HG02763 (cell line): Measurements from ENCODE around the gene GABRB1.

ENCODE experiments used
- ATAC-seq: cut with Tn5 transposase; IDR thresholded peaks from one replicate; pipeline ENCODE4 v1.9.1; 2021; ENCODE audit warnings: mild to moderate bottlenecking, moderate library complexity; ENCODE audit not compliant: unreplicated experiment

The GABRB1 gene

GRCh38 chr4:47203593-47203992 is 172.2 kb downstream of the GABRB1 start:
- ATAC-seq = no peak

DNA sequence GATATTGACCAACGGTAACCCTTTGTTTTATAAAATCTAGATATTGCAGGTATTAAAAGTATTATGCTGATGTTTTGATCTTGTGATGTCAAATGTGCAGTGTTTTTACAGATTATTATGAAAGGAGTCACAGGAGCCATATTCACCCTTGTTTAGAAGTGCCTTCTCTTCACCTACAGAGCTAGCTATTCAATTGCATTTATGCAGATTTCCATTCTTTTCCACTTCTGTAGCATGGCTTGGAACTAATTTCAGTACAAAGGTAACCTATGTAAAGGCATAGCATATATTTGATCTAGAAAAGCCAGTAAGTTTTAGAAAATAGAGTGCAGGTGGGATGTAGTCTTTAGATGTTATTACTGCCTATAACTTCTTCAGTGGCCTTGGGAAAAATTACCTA is 176.2 kb downstream of the GABRB1 start:
- ATAC-seq = no peak

DNA sequence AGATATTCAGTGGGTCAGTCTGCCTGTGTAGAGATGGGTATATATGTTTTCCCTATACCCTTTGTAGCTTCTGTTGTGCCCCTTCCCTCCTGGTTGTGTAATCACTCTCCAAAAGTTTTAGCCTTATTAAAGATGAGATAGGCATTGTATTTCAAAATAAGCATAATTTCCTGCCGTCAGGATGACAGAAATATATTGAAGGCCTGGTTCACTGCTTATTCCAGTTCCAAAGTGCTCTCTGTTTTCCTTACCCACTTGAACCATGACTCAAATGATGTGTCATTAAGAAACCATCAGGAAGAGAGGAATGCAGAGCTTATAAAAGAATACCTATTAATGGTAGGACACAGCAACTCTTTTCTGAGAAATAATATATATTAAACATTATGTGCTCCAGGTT is 178.5 kb downstream of the GABRB1 start:
- no peak for ATAC-seq

DNA sequence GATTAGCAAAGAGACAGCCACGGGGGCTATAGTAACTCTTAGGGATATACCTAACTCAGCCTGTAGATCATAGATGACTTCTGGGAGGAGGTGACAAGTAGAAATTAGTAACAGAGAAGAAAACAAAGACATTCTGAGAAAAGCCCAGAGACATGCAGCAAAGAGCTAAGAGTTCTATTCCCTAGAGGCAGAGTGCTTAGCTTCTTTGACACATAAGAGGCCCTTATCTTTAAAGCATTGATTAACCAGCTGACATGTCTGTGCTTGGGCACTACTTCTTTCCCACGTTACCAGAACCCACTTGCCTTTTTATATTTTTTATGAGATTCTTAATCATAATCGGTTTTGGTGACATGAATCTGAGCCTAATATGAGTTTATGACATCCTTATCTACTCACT is 179.5 kb downstream of the GABRB1 start:
- no peak for ATAC-seq

DNA sequence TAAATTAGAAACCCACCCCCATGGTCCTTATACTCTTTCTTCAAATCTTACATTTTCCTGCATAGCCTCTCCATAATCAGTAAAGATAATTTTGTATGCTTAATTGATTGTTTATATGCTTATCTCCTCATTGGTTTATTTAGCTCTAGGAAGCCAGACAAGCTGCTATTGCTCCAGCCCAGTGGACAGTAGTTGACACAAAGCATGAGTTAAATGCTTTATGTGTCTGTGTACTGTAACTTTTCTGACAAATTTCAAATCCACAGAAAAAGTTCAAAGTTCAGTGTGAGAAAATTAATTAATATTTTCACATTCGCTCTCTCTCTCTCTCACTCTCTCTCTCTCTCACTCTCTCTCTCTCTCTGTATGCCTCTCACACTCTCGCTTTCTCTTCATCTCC is 181.7 kb downstream of the GABRB1 start:
- ATAC-seq = no peak

- no peak for ATAC-seq
Observed at GRCh38 chr4:47213539-47213938, 182.2 kb downstream of the GABRB1 start.

- no peak for ATAC-seq
Observed at GRCh38 chr4:47213971-47214370, 182.6 kb downstream of the GABRB1 start.

GRCh38 chr4:47215759-47216158 is 184.4 kb downstream of the GABRB1 start:
- ATAC-seq = no peak

GRCh38 chr4:47217291-47217690 is 185.9 kb downstream of the GABRB1 start:
- ATAC-seq = no peak

DNA sequence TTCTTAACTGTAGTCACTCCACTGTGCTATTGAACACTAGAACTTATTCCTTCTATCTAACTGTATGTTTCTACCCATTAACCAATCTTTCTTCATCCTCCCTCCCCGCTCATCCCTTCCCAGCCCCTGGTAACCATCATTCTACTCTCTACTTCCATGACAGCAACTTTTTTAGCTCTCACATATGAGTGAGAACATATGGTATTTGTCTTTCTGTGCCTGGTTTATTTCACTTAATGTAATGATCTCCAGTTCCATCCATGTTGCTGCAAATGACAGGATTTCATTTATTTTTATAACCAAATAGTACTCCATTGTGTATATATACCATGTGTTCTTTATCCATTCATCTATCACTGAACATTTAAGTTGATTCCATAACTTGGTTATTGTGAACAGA is 186.5 kb downstream of the GABRB1 start:
- no peak for ATAC-seq

DNA sequence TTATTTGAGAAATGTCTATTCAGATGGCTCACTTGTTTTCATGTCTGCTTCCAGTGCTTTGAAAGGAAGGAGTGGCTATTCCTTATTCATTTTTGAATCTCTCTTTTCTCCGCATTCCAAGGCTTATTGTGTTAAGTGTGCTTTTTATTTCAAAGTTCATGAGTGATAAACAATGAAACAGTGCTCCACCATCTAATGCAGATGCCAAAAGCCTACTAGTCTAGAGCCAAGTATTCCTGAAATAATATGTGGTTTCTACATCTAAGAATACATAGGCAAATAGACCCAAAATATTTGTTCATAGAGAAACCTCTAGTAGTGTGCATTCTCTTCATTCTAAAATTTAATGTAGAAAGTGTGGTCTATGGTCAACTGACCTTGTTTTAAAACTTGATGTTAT is 187.3 kb downstream of the GABRB1 start:
- no peak for ATAC-seq

DNA sequence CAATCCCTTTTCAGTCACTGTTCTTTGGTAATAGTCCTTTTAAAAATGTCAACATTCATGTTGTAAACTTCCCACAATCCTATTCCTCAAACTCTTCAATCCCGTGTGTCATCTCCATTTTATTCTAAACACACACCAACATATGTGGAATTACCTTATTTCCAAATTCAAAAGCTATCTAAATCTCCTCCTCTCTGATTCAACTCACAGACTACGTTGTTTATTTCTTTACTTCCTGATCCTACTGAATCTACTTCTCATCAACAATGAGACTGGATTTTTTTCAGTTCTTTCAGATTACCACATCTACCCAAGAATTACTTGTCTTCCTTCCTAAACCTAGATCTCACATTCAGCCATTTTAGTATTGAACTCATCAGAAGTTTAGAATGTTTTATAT is 188.2 kb downstream of the GABRB1 start:
- ATAC-seq = no peak

GRCh38 chr4:47221721-47222120 is 190.4 kb downstream of the GABRB1 start:
- ATAC-seq = no peak

DNA sequence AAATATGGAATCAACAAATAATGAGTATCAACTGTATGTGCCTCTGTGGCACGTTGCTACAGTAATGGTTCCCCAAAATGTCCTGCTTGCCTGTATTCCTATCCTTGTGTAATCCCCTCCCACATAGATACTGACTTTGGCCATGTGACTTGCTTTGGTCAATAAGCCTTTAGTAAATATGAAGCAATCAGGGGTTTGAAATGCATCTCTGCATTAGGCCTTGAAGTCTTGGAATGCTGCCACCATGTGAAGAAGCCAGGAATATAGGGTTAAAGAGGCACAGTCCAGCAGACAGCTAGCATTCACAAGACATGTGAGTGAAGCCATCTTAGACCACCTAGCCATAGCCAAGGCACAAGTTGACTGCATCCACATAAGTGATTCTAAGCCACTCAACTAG is 190.9 kb downstream of the GABRB1 start:
- no peak for ATAC-seq

DNA sequence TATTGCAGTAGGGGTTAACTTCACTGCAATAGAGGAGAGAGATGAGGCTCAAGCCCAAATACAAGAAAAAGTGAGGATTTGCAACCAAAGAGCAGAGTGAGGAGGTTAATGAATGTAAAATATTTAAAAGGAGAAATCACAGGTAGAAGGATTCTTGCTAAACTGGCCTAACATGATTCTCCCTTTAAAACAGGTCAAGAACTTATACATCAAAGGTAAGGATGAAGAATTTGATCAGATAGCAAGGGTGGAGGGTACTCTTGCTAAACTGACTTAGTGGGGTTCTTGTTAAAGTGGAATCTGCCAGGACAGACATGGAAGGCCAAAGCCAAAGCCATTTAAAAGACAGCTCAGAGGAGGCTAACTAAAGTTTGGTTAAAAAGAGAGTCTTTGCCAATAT is 193.0 kb downstream of the GABRB1 start:
- no peak for ATAC-seq

DNA sequence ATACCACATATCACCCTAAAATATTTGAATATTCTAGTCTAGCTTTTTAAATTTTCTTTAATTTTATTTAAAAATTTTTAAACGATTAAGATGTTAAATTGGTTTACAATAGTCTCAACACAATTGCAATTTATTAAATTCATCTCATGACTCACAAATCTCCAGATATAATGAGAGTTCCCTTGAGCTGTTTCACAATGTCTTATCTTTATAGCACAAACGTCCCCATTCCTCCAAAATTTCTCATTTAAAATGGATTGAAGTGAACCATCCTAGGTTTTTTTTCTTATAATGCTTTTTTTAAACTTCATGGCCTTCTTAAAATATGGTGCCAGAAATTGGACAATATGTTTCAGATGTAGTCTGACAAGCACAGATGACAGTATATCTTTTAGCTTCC is 204.4 kb downstream of the GABRB1 start:
- no peak for ATAC-seq

GRCh38 chr4:47238667-47239066 is 207.3 kb downstream of the GABRB1 start:
- ATAC-seq = no peak

DNA sequence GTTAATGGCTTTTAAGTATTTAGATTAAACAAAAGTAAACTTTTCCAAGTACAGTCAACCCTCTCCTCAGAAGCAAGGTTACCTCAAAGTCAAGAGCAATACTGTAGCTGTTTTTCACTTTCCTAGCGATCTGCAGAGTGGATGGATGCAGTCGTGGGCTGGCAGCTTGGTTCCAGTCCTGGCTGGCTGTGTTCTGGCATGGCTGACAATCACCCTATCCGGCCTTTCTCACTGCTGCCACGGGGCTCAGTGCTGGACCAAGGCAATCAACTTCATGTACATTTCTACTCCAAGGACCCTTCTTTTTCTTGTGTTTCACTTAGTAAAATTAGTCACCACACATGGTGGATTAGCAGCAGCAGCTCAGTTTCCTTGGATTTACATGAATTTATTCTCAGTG is 208.3 kb downstream of the GABRB1 start:
- ATAC-seq = no peak

- no peak for ATAC-seq
Observed at GRCh38 chr4:47251348-47252135, 220.2 kb downstream of the GABRB1 start.

- ATAC-seq = no peak
Observed at GRCh38 chr4:47263721-47264120, 232.4 kb downstream of the GABRB1 start.

GRCh38 chr4:47270201-47270888 is 239.0 kb downstream of the GABRB1 start:
- no peak for ATAC-seq

DNA sequence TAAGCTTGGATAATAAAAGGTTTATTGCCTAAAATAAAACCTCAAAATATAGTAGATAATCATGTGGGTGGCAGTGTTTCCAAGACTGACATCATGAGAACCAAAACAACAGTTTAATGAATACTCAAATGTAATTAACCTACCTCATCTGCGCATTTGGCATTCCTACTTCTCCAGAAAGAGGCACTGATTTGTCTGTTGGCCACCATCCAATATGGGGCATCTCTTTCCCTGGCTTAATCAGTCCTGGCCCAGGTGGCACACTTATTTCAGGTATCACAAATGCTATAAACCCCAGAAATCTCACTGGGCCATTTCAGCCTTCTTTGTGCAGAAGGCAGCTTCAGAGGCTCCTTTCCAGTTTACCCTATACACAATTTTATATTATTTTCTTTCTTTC is 239.9 kb downstream of the GABRB1 start:
- no peak for ATAC-seq

- no peak for ATAC-seq
Observed at GRCh38 chr4:47274901-47275300, 243.5 kb downstream of the GABRB1 start.
